K562 (cell line): ENCODE data around the gene TMED4. TPM values are rescaled to one million over a fixed set of nuclear protein-coding genes. Genes with fewer than 3 reads are reported as not detected.

Source experiments
- FOXJ3 ChIP-seq: sonication (generic); formaldehyde crosslinking; IDR thresholded peaks from 2 replicates; pipeline ENCODE4 v1.4.0; 2020; ENCODE audit warnings: mild to moderate bottlenecking, missing genetic modification reagents
- HMGXB4 ChIP-seq: sonication (generic); formaldehyde crosslinking; IDR thresholded peaks from 2 replicates; pipeline ENCODE4 v1.8.1; 2023; ENCODE audit warnings: mild to moderate bottlenecking, missing genetic modification reagents
- HNRNPK ChIP-seq: fragments of 200-400 bp; formaldehyde crosslinking; IDR thresholded peaks from one replicate; pipeline ENCODE4 v1.6.1; 2018; ENCODE audit warnings: mild to moderate bottlenecking, low read depth, low read length; ENCODE audit not compliant: poor library complexity, severe bottlenecking
- HSF4 ChIP-seq: fragments of 250-450 bp; sonication (Bioruptor Pico); IDR thresholded peaks from 2 replicates; pipeline ENCODE4 v2.1.2; 2022; ENCODE audit warnings: mild to moderate bottlenecking, moderate library complexity, borderline replicate concordance
- MYC ChIP-seq, 2 experiments: fragments of 250-450 bp in 1 of 2; sonication (Bioruptor Pico) in 1 of 2; IDR thresholded peaks; 2 replicates each; pipeline versions ENCODE4 v1.5.1 to v1.6.1; 2012 to 2021; ENCODE audit warnings: low read depth in 2 of 2, borderline replicate concordance in 1 of 2, improper control_type of control experiment in 1 of 2, low read length in 1 of 2, mild to moderate bottlenecking in 1 of 2, moderate library complexity in 1 of 2
- NRF1 ChIP-seq, 2 experiments: fragments of 450-650 bp; IDR thresholded peaks in 1 of 2; conservative IDR thresholded peaks in 1 of 2; 2 replicates each; pipeline ENCODE4 v1.6.1; 2014; ENCODE audit warnings: mild to moderate bottlenecking in 2 of 2
- PHTF2 ChIP-seq: fragments of 250-450 bp; sonication (Bioruptor Pico); IDR thresholded peaks from 2 replicates; pipeline ENCODE4 v1.5.0; 2021; ENCODE audit warnings: mild to moderate bottlenecking
- PML ChIP-seq: IDR thresholded peaks from 2 replicates; pipeline ENCODE4 v1.6.1; 2012; ENCODE audit warnings: low read length, inconsistent platforms
- POU5F1 ChIP-seq: fragments of 150-350 bp; IDR thresholded peaks from 2 replicates; pipeline ENCODE4 v1.6.1; 2014; ENCODE audit warnings: borderline replicate concordance, low read length, low read depth, mild to moderate bottlenecking; ENCODE audit not compliant: partially characterized antibody
- PTRF ChIP-seq: fragments of 450-650 bp; IDR thresholded peaks from 2 replicates; pipeline ENCODE4 v1.6.1; 2016; ENCODE audit warnings: mild to moderate bottlenecking, missing genetic modification characterization, missing compliant biosample characterization
- RFX5 ChIP-seq: IDR thresholded peaks from 2 replicates; pipeline ENCODE4 v1.6.1; 2011; ENCODE audit warnings: low read depth, mild to moderate bottlenecking, improper control_type of control experiment, low read length
- TBP ChIP-seq: optimal IDR thresholded peaks from 2 replicates; pipeline ENCODE3; 2011; ENCODE audit warnings: low read depth, low read length, improper control_type of control experiment
- TEAD1 ChIP-seq, 2 experiments: fragments of 450-650 bp in 1 of 2; sonication (generic) in 1 of 2; formaldehyde crosslinking; IDR thresholded peaks; 2 replicates each; pipeline versions ENCODE4 v1.4.0 to v1.8.0; 2020 to 2022; ENCODE audit warnings: mild to moderate bottlenecking in 2 of 2, missing genetic modification reagents in 1 of 2
- TEAD4 ChIP-seq, 2 experiments: sonication (generic) in 1 of 2; formaldehyde crosslinking in 1 of 2; IDR thresholded peaks; 2 replicates each; pipeline versions ENCODE4 v1.6.1 to v1.8.0; 2012 to 2022; ENCODE audit warnings: borderline replicate concordance in 1 of 2, inconsistent platforms in 1 of 2, low read length in 1 of 2, mild to moderate bottlenecking in 1 of 2, missing genetic modification reagents in 1 of 2
- ZFP36 ChIP-seq: fragments of 150-350 bp; IDR thresholded peaks from 2 replicates; pipeline ENCODE4 v1.6.1; 2018; ENCODE audit warnings: low read length, low read depth; ENCODE audit not compliant: partially characterized antibody
- ZNF140 ChIP-seq: fragments of 250-450 bp; sonication (Bioruptor Pico); IDR thresholded peaks from 2 replicates; pipeline ENCODE4 v1.8.0; 2021; ENCODE audit warnings: moderate library complexity, mild to moderate bottlenecking, inconsistent platforms
- ZNF165 ChIP-seq: fragments of 250-450 bp; sonication (Bioruptor Pico); IDR thresholded peaks from 2 replicates; pipeline ENCODE4 v1.4.0; 2020; ENCODE audit warnings: borderline replicate concordance
- ZNF57 ChIP-seq: fragments of 450-650 bp; formaldehyde crosslinking; IDR thresholded peaks from 2 replicates; pipeline ENCODE4 v1.4.0; 2020; ENCODE audit warnings: mild to moderate bottlenecking, moderate library complexity
- ZNF644 ChIP-seq: fragments of 200-800 bp; sonication (Bioruptor generic); IDR thresholded peaks from 2 replicates; pipeline ENCODE4 v1.6.1; 2016; ENCODE audit warnings: low read depth, missing genetic modification characterization, missing compliant biosample characterization
- ZNF740 ChIP-seq, 3 experiments: fragments of 200-800 bp in 1 of 3; sonication (Bioruptor generic) in 1 of 3; sonication (generic) in 1 of 3; formaldehyde crosslinking in 1 of 3; IDR thresholded peaks; 2 replicates each; pipeline versions ENCODE4 v1.6.1 to v1.8.0; 2016 to 2022; ENCODE audit warnings: mild to moderate bottlenecking in 2 of 3, missing compliant biosample characterization in 2 of 3, missing genetic modification characterization in 2 of 3, missing genetic modification reagents in 1 of 3
- polyA plus RNA-seq, 8 experiments: library from polyadenylated mRNA; depleted of rRNA in 4 of 8; stranded (reverse) in 5 of 8; unstranded in 3 of 8; fragments of >200 nt; fragmentation: Nextera tagmentation in 2 of 8; fragmentation: Illumina TruSeq in 1 of 8; extraction: Ambion mirVana in 2 of 8; extraction: Trizol in 1 of 8; gene quantifications; 2 replicates each; pipeline versions ENCODE4 v1.2.1 to v1.2.3, GENCODE V29; 2011 to 2014; ENCODE audit warnings: inconsistent platforms in 1 of 8, missing spikeins in 1 of 8
- total RNA-seq, 7 experiments: library from RNA; depleted of rRNA in 6 of 7; stranded (reverse); fragments of >200 nt in 6 of 7; fragmentation: Illumina TruSeq in 2 of 7; extraction: Trizol in 2 of 7; gene quantifications; 2 replicates each; pipeline versions ENCODE4 v1.2.1 to v1.2.3, GENCODE V29; 2011 to 2021; ENCODE audit warnings: low replicate concordance in 1 of 7
- TF ChIP-seq, protein P1 (sequence below): fragments of 250-450 bp; sonication (Bioruptor Pico); IDR thresholded peaks from 2 replicates; pipeline ENCODE4 v1.4.0; 2020; ENCODE audit warnings: mild to moderate bottlenecking, moderate library complexity, borderline replicate concordance

TMED4 gene
- total and polyA plus RNA-seq, 9 of the 15 experiments (the other 6 are each of a cell fraction or from before 2014, with no cell fraction given): 20.3 to 64.0 (median 42.1) TPM

- TF ChIP-seq HMGXB4 (CRISPR knock-in tag): no peak
- TF ChIP-seq MYC (IDR thresholded peaks at IDR 0.05; ENCODE audit: low read depth, low read length): peak; percentile 90
- no peak for TF ChIP-seq MYC (CRISPR knock-in tag; IDR thresholded peaks at IDR 0.05; ENCODE audit: borderline replicate concordance, low read depth)
- TF ChIP-seq NRF1 (conservative IDR thresholded peaks at IDR 0.05 in 1 of 2, IDR thresholded peaks at IDR 0.05 in 1 of 2): peak; percentile 88 to 90
- TF ChIP-seq PTRF (tag): no peak
- TF ChIP-seq HSF4 (CRISPR knock-in tag): no peak
- TF ChIP-seq, protein P1, sequence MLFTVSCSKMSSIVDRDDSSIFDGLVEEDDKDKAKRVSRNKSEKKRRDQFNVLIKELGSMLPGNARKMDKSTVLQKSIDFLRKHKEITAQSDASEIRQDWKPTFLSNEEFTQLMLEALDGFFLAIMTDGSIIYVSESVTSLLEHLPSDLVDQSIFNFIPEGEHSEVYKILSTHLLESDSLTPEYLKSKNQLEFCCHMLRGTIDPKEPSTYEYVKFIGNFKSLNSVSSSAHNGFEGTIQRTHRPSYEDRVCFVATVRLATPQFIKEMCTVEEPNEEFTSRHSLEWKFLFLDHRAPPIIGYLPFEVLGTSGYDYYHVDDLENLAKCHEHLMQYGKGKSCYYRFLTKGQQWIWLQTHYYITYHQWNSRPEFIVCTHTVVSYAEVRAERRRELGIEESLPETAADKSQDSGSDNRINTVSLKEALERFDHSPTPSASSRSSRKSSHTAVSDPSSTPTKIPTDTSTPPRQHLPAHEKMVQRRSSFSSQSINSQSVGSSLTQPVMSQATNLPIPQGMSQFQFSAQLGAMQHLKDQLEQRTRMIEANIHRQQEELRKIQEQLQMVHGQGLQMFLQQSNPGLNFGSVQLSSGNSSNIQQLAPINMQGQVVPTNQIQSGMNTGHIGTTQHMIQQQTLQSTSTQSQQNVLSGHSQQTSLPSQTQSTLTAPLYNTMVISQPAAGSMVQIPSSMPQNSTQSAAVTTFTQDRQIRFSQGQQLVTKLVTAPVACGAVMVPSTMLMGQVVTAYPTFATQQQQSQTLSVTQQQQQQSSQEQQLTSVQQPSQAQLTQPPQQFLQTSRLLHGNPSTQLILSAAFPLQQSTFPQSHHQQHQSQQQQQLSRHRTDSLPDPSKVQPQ (CRISPR knock-in tag): no peak
- TF ChIP-seq PHTF2 (CRISPR knock-in tag): no peak
- peak; percentile 86 for TF ChIP-seq TBP
- TF ChIP-seq PML: peak; percentile 74; the same call in 1 of the 2 replicates
- peak; percentile 79; the same call in 1 of the 2 replicates for TF ChIP-seq RFX5
- peak; percentile 22 to 62; a peak in 2 of 4 replicates for TF ChIP-seq TEAD1 (CRISPR knock-in tag; IDR thresholded peaks at IDR 0.05)
- TF ChIP-seq FOXJ3 (CRISPR knock-in tag): no peak
- no peak for TF ChIP-seq ZNF165 (CRISPR knock-in tag)
- no peak for TF ChIP-seq ZNF57 (CRISPR knock-in tag)
- no peak for TF ChIP-seq ZNF140 (CRISPR knock-in tag)
- TF ChIP-seq ZFP36: no peak
- TF ChIP-seq ZNF644 (tag): no peak
- TF ChIP-seq TEAD4 (IDR thresholded peaks at IDR 0.05; ENCODE audit: low read length): peak; percentile 42; the same call in 1 of the 2 replicates
- no peak for TF ChIP-seq TEAD4 (CRISPR knock-in tag; IDR thresholded peaks at IDR 0.05; ENCODE audit: borderline replicate concordance)
- TF ChIP-seq POU5F1: no peak
- peak; percentile 98 for TF ChIP-seq HNRNPK
- TF ChIP-seq ZNF740 (CRISPR knock-in tag; IDR thresholded peaks at IDR 0.05): no peak
- no peak for TF ChIP-seq ZNF740 (tag; IDR thresholded peaks at IDR 0.05)
These were observed 24.5 kb upstream of the TMED4 start, which contains the start of gene OGDH (continued) for GRCh38 chr7:44606341-44607140.
